Activated CD4-positive, alpha-beta T cell treated with anti-CD3 and anti-CD28 coated beads, Interleukin-2, amount 50 U/mL, for 16 hours (primary cell): ENCODE measurements around the gene TBX3.
"Not testable (repeated sequence)": the region's sequence is repeated elsewhere in the genome, so short reads cannot be mapped to it uniquely, and the experiment has no call there.

ENCODE experiments used
- DNase-seq: peaks from one replicate; pipeline ENCODE4 v3.0.0-alpha.2; 2020

TBX3 gene

GRCh38 chr12:114684098-114684869, at the start of gene TBX3:
Gene TBX3, minus strand, starts transcription at chr12:114684175. Its CDS starts 975 bp downstream, at chr12:114683200.
- peak; percentile 70 for DNase-seq

GRCh38 chr12:114732426-114733030, 48.6 kb upstream of the TBX3 start:
- DNase-seq, result no peak

- no peak for DNase-seq
Measured at GRCh38 chr12:114729731-114730130, 45.8 kb upstream of the TBX3 start.

GRCh38 chr12:114726092-114726710, 42.2 kb upstream of the TBX3 start:
- no peak for DNase-seq

- not testable (repeated sequence) for DNase-seq
Measured at GRCh38 chr12:114722176-114722575, 38.2 kb upstream of the TBX3 start.

GRCh38 chr12:114721266-114721665, 37.3 kb upstream of the TBX3 start:
- DNase-seq, result no peak

GRCh38 chr12:114713466-114714215, 29.7 kb upstream of the TBX3 start:
- DNase-seq, result no peak

GRCh38 chr12:114711689-114712152, 27.7 kb upstream of the TBX3 start:
- no peak for DNase-seq

- DNase-seq, result no peak
Measured at GRCh38 chr12:114710151-114710550, 26.2 kb upstream of the TBX3 start.

GRCh38 chr12:114709112-114709511, 25.1 kb upstream of the TBX3 start:
- no peak for DNase-seq

GRCh38 chr12:114708598-114708997, 24.6 kb upstream of the TBX3 start:
- DNase-seq, result not testable (repeated sequence)

GRCh38 chr12:114704096-114704495, 20.1 kb upstream of the TBX3 start:
- DNase-seq, result no peak

- no peak for DNase-seq
Measured at GRCh38 chr12:114703060-114703493, 19.1 kb upstream of the TBX3 start.

GRCh38 chr12:114702462-114702861, 18.5 kb upstream of the TBX3 start:
- DNase-seq, result no peak

GRCh38 chr12:114701553-114701952, 17.6 kb upstream of the TBX3 start:
- no peak for DNase-seq

GRCh38 chr12:114701104-114701414, 17.1 kb upstream of the TBX3 start:
- no peak for DNase-seq

- no peak for DNase-seq
Measured at GRCh38 chr12:114700392-114701103, 16.6 kb upstream of the TBX3 start.

GRCh38 chr12:114698566-114699163, 14.7 kb upstream of the TBX3 start:
- no peak for DNase-seq

- no peak for DNase-seq
Measured at GRCh38 chr12:114697741-114698565, 14.0 kb upstream of the TBX3 start.

GRCh38 chr12:114697243-114697716, 13.3 kb upstream of the TBX3 start:
- DNase-seq, result no peak
